Keratinocyte (primary cell): Measurements from ENCODE around the gene CMBL.

Experiments used
- EZH2 ChIP-seq: IDR thresholded peaks from one replicate; pipeline ENCODE4 v1.6.1; 2012; ENCODE audit warnings: inconsistent platforms, mild to moderate bottlenecking, low read length, moderate library complexity
- TF ChIP-seq, protein P1 (sequence below), 3 experiments: IDR thresholded peaks in 1 of 3; conservative IDR thresholded peaks in 1 of 3; optimal IDR thresholded peaks in 1 of 3; 2 replicates in 2 of 3; 3 replicates in 1 of 3; pipeline versions ENCODE3 to v1.5.1; 2011; ENCODE audit warnings: low read length in 3 of 3, mild to moderate bottlenecking in 3 of 3, moderate library complexity in 2 of 3, control low read depth in 1 of 3, inconsistent platforms in 1 of 3; ENCODE audit not compliant: insufficient read depth in 2 of 3; ENCODE audit errors: extremely low read depth in 1 of 3

- TF ChIP-seq, protein P1, sequence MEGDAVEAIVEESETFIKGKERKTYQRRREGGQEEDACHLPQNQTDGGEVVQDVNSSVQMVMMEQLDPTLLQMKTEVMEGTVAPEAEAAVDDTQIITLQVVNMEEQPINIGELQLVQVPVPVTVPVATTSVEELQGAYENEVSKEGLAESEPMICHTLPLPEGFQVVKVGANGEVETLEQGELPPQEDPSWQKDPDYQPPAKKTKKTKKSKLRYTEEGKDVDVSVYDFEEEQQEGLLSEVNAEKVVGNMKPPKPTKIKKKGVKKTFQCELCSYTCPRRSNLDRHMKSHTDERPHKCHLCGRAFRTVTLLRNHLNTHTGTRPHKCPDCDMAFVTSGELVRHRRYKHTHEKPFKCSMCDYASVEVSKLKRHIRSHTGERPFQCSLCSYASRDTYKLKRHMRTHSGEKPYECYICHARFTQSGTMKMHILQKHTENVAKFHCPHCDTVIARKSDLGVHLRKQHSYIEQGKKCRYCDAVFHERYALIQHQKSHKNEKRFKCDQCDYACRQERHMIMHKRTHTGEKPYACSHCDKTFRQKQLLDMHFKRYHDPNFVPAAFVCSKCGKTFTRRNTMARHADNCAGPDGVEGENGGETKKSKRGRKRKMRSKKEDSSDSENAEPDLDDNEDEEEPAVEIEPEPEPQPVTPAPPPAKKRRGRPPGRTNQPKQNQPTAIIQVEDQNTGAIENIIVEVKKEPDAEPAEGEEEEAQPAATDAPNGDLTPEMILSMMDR (optimal IDR thresholded peaks at IDR 0.05 in 1 of 3, IDR thresholded peaks at IDR 0.05 in 1 of 3, conservative IDR thresholded peaks at IDR 0.05 in 1 of 3; ENCODE audit: extremely low read depth in 1 of 3, insufficient read depth in 2 of 3, low read length in 3 of 3), result no peak
- no peak for TF ChIP-seq EZH2
Measured at GRCh38 chr5:10272053-10272874, 35.4 kb downstream of the CMBL start.
